GM12878 (cell line): ENCODE data around the gene MAP3K1. TPM values are rescaled to one million over a fixed set of nuclear protein-coding genes. Genes with fewer than 3 reads are reported as not detected.
A peak's percentile ranks its signal among the peaks of the same experiment; 100 is the strongest.

ENCODE experiments used
- ATAC-seq: fragments of 200-7000 bp; cut with Tn5 transposase; 3 replicates; pipeline ENCODE4 v1.9.1; 2020; ENCODE audit warnings: mild to moderate bottlenecking, moderate library complexity
- BruUV-seq: library from RNA; stranded (reverse); fragments of 400-500 nt; replicated peaks from 2 replicates; lab custom pipeline; 2021; lab: Mats Ljungman, UMichigan
- CTCF ChIA-PET: fragments of 300-600 bp; sonication (Branson Sonifier 250); formaldehyde crosslinking; extraction: SDS; loops from one replicate; lab custom pipeline; 2021; ENCODE audit warnings: inconsistent platforms; lab: Yijun Ruan, JAX
- POLR2A ChIA-PET: fragments of 350-600 bp; formaldehyde crosslinking; extraction: SDS; loops from one replicate; lab custom pipeline; 2021; ENCODE audit warnings: inconsistent platforms; lab: Charles Lee
- RAD21 ChIA-PET: fragments of 300-600 bp; sonication (Branson Sonifier 250); formaldehyde crosslinking; loops from one replicate; lab custom pipeline; 2023; ENCODE audit warnings: antibody characterized with exemption; ENCODE audit not compliant: unreplicated experiment; lab: Charles Lee
- SMC1A ChIA-PET: fragments of 300-600 bp; sonication (Branson Sonifier 250); formaldehyde crosslinking; loops from one replicate; lab custom pipeline; 2023; ENCODE audit not compliant: unreplicated experiment, uncharacterized antibody; lab: Charles Lee
- DNase-seq: peaks from one replicate; pipeline ENCODE4 v3.0.0-alpha.2; 2011; ENCODE audit warnings: low read depth, low spot score
- FAIRE-seq: peaks from 3 replicates; lab custom pipeline; 2011; peaks lifted over from hg19 to GRCh38; lab: Jason Lieb, UNC
- H2AFZ ChIP-seq: 2 replicates; pipeline ENCODE4 v1.6.0; 2011; ENCODE audit warnings: low read depth, low read length, control low read depth; ENCODE audit not compliant: control insufficient read depth
- H3K27ac ChIP-seq: 2 replicates; pipeline ENCODE4 v1.5.1; 2011; ENCODE audit warnings: control low read depth; ENCODE audit not compliant: control insufficient read depth, insufficient read depth
- H3K27me3 ChIP-seq, 2 experiments: replicated peaks in 1 of 2; 2 replicates each; pipeline versions ENCODE4 v1.6.0 to v1.6.1; 2011; ENCODE audit warnings: low read length in 1 of 2; ENCODE audit not compliant: control insufficient read depth in 2 of 2, insufficient read depth in 2 of 2
- H3K36me3 ChIP-seq, 2 experiments: 2 replicates each; pipeline ENCODE4 v1.5.1; 2011; ENCODE audit warnings: low read length in 1 of 2; ENCODE audit not compliant: control insufficient read depth in 2 of 2, insufficient read depth in 2 of 2
- H3K4me1 ChIP-seq: 2 replicates; pipeline ENCODE4 v1.6.1; 2011; ENCODE audit warnings: mild to moderate bottlenecking, low read length, moderate library complexity, mixed read lengths; ENCODE audit not compliant: control insufficient read depth, insufficient read depth
- H3K4me2 ChIP-seq: 2 replicates; pipeline ENCODE4 v1.6.0; 2011; ENCODE audit warnings: control low read depth; ENCODE audit not compliant: control insufficient read depth, insufficient read depth
- H3K4me3 ChIP-seq: fragments of 200-600 bp; sonication (generic); 2 replicates; pipeline ENCODE4 v1.5.1; 2016
- H3K79me2 ChIP-seq: 2 replicates; pipeline ENCODE4 v1.6.0; 2011; ENCODE audit warnings: low read length; ENCODE audit not compliant: control insufficient read depth, insufficient read depth
- H3K9ac ChIP-seq: 2 replicates; pipeline ENCODE4 v1.8.0; 2011; ENCODE audit warnings: low read length, control low read depth, mixed read lengths; ENCODE audit not compliant: control insufficient read depth, insufficient read depth
- H3K9me3 ChIP-seq: replicated peaks from 3 replicates; pipeline ENCODE4 v1.5.1; 2011; ENCODE audit warnings: mild to moderate bottlenecking, low read length; ENCODE audit not compliant: control insufficient read depth, insufficient read depth
- H4K20me1 ChIP-seq: 2 replicates; pipeline ENCODE4 v1.6.0; 2011; ENCODE audit not compliant: control insufficient read depth, insufficient read depth
- ATF3 ChIP-seq: IDR thresholded peaks from 2 replicates; pipeline ENCODE4 v1.6.1; 2011; ENCODE audit warnings: low read depth, mild to moderate bottlenecking, low read length, moderate library complexity, borderline replicate concordance; ENCODE audit errors: extremely low read depth
- BACH1 ChIP-seq: fragments of 450-650 bp; IDR thresholded peaks from 2 replicates; pipeline ENCODE4 v1.6.1; 2017; ENCODE audit warnings: mild to moderate bottlenecking, borderline replicate concordance
- BMI1 ChIP-seq: fragments of 450-650 bp; IDR thresholded peaks from 2 replicates; pipeline ENCODE4 v1.6.1; 2016; ENCODE audit warnings: mild to moderate bottlenecking, moderate library complexity, borderline replicate concordance
- FOS ChIP-seq: IDR thresholded peaks from 3 replicates; pipeline ENCODE4 v1.6.1; 2011; ENCODE audit warnings: borderline replicate concordance; ENCODE audit not compliant: insufficient read length; ENCODE audit errors: extremely low read depth
- MLLT1 ChIP-seq: fragments of 450-650 bp; IDR thresholded peaks from 2 replicates; pipeline ENCODE4 v1.6.1; 2016; ENCODE audit warnings: mild to moderate bottlenecking
- RELA ChIP-seq: fragments of 450-650 bp; IDR thresholded peaks from 2 replicates; pipeline ENCODE4 v1.8.0; 2014; ENCODE audit warnings: borderline replicate concordance; ENCODE audit not compliant: partially characterized antibody
- SMARCA5 ChIP-seq: fragments of 450-650 bp; IDR thresholded peaks from 2 replicates; pipeline ENCODE4 v1.6.1; 2017; ENCODE audit warnings: mild to moderate bottlenecking
- WGBS: methylation state at CpG from one replicate; pipeline ENCODE4 v1.1.6; 2016; ENCODE audit warnings: low lambda C conversion rate; ENCODE audit not compliant: insufficient replicate concordance, insufficient coverage; ENCODE audit errors: missing lambda C conversion rate; 5-methylcytosine and 5-hydroxymethylcytosine counted together
- in situ Hi-C: fragments of 300-500 bp; cut with MboI; formaldehyde crosslinking; loops from 9 replicates; pipeline ENCODE4 v1.14.3; 2018; ENCODE audit warnings: mixed read lengths
- intact Hi-C: fragments of 100-400 bp; cut with micrococcal nuclease; formaldehyde crosslinking; loops from one replicate; pipeline ENCODE4 v1.14.2; 2022; ENCODE audit not compliant: unreplicated experiment
- polyA plus RNA-seq, 11 experiments: library from polyadenylated mRNA; depleted of rRNA in 4 of 11; unstranded in 6 of 11; stranded (reverse) in 5 of 11; fragments of >200 nt; fragmentation: Nextera tagmentation in 4 of 11; fragmentation: Illumina TruSeq in 1 of 11; extraction: Ambion mirVana in 4 of 11; extraction: Trizol in 1 of 11; gene quantifications; 1 replicate in 1 of 11; 2 replicates in 10 of 11; pipeline versions ENCODE4 v1.2.1 to v1.2.3, GENCODE V29; 2011 to 2016; ENCODE audit warnings: inconsistent platforms in 2 of 11, missing spikeins in 2 of 11, low read depth in 1 of 11
- total RNA-seq, 4 experiments: library from RNA; depleted of rRNA in 3 of 4; stranded (reverse); fragments of >200 nt in 3 of 4; fragmentation: Illumina TruSeq in 1 of 4; extraction: Trizol in 1 of 4; gene quantifications; 2 replicates each; pipeline versions ENCODE4 v1.2.1 to v1.2.3, GENCODE V29; 2013 to 2021

MAP3K1 gene
- total and polyA plus RNA-seq, 10 of the 15 experiments (the other 5 are each of a cell fraction or from before 2014, with no cell fraction given) = 7.5 to 24.6 (median 12.6) TPM

DNA sequence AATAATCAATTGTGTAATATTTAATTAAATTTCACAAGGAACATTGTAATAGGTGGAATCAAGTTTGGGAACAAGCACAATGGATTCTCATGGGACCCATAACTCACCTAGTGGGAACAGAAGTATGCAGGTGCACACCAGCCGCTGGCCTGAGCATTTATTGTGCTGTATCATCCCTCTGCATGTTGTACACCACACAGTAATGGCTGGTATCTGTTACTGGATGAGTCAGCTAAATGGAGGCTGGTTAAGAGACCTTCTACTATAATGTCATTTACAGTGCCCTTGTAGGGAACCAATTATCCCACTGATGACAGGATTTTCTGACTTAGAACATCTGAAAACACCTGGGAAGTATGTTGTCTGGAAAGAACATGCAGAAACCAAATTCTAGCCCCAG lies 3.2 kb upstream of the MAP3K1 start:
- no peak overlapping the region for H2AFZ ChIP-seq
- ATAC-seq (no peak), FAIRE-seq (no peak), DNase-seq (no peak)
- no peak overlapping the region for H3K4me2 ChIP-seq
- intact Hi-C loops (loop anchor here (5.0 kb wide), 1 partner anchor 85 kb away; no protein-coding TSS in a partner anchor), in situ Hi-C loops (no loop called here)
- peaks cover 12% of the 10 kb centered on the region for H3K79me2 ChIP-seq
- ChIA-PET CTCF (interaction anchor here (1.7 kb wide), 2 partner anchors 26 to 541 kb away, joined by 7 read pairs; no protein-coding TSS in a partner anchor), SMC1A (interaction anchor here (0.6 to 1.5 kb wide), 3 partner anchors 13 to 149 kb away, joined by 3 to 5 read pairs (median 4); no protein-coding TSS in a partner anchor), RAD21 (interaction anchor here (1.5 to 2.8 kb wide), 2 partner anchors 16 to 541 kb away, joined by 5 to 15 read pairs; no protein-coding TSS in a partner anchor), POLR2A (interaction anchor here (1.3 kb wide), 1 partner anchor 397 kb away, joined by 4 read pairs; no protein-coding TSS in a partner anchor)
- no peaks in the 10 kb centered on the region; a peak in 1 of 4 replicates for H3K27me3 ChIP-seq
- BruUV-seq = no TSS peak
- no peaks in the 10 kb centered on the region for H3K36me3 ChIP-seq
- no peak overlapping the region for H3K4me3 ChIP-seq
- no peaks in the 10 kb centered on the region for H4K20me1 ChIP-seq
- no peaks in the 10 kb centered on the region for H3K9me3 ChIP-seq
- WGBS = 80% methylated on average over 1 of the region's 1 CpG
- H3K27ac ChIP-seq = no peak overlapping the region
- TF ChIP-seq FOS (no peak), SMARCA5 (no peak), RELA (no peak), BMI1 (no peak), MLLT1 (no peak), BACH1 (peak; percentile 91; the same call in 1 of the 2 replicates), ATF3 (no peak)
- TF ChIP-seq, all 136 proteins: peak for 1
- Histone ChIP-seq H3K9ac (no peak overlapping the region), H3K4me1 (peaks cover 14% of the 10 kb centered on the region)
